GM23338 (cell line): Measurements from ENCODE around the gene HCN1. TPM values are rescaled to one million over a fixed set of nuclear protein-coding genes. Genes with fewer than 3 reads are reported as not detected.
A peak's percentile ranks its signal among the peaks of the same experiment; 100 is the strongest.

Experiments used
- ATAC-seq: fragments of 200-7000 bp; cut with Tn5 transposase; 3 replicates; pipeline ENCODE4 v1.9.1; 2020
- DNase-seq: peaks from one replicate; pipeline ENCODE4 v3.0.0-alpha.2; 2015; ENCODE audit warnings: low spot score
- H2AFZ ChIP-seq: fragments of 200-600 bp; sonication (generic); 2 replicates; pipeline ENCODE4 v1.8.0; 2016; ENCODE audit warnings: antibody characterized with exemption, mild to moderate bottlenecking, moderate library complexity
- H3F3A ChIP-seq: fragments of 200-600 bp; sonication (generic); replicated peaks from 2 replicates; pipeline ENCODE4 v1.8.0; 2017; ENCODE audit warnings: antibody characterized with exemption, mixed run types, low read depth
- H3K27ac ChIP-seq: fragments of 200-600 bp; sonication (generic); 2 replicates; pipeline ENCODE4 v1.6.1; 2016; ENCODE audit warnings: low read depth
- H3K27me3 ChIP-seq: fragments of 200-600 bp; sonication (generic); 2 replicates; pipeline ENCODE4 v1.8.0; 2016; ENCODE audit warnings: mild to moderate bottlenecking, mixed run types, moderate library complexity; ENCODE audit not compliant: insufficient read depth
- H3K36me3 ChIP-seq: fragments of 200-600 bp; sonication (generic); 2 replicates; pipeline ENCODE4 v1.8.0; 2016; ENCODE audit warnings: mild to moderate bottlenecking; ENCODE audit not compliant: insufficient read depth
- H3K4me1 ChIP-seq: fragments of 200-600 bp; sonication (generic); 2 replicates; pipeline ENCODE4 v1.8.0; 2016; ENCODE audit warnings: mild to moderate bottlenecking, moderate library complexity; ENCODE audit not compliant: insufficient read depth
- H3K4me2 ChIP-seq: fragments of 200-600 bp; sonication (generic); 2 replicates; pipeline ENCODE4 v1.7.1; 2017; ENCODE audit warnings: mixed run types
- H3K4me3 ChIP-seq: fragments of 200-600 bp; sonication (generic); 2 replicates; pipeline ENCODE4 v1.6.1; 2016; ENCODE audit warnings: mixed run types
- H3K79me2 ChIP-seq: fragments of 200-600 bp; sonication (generic); replicated peaks from 2 replicates; pipeline ENCODE4 v1.8.0; 2017; ENCODE audit warnings: mild to moderate bottlenecking; ENCODE audit not compliant: insufficient read depth
- H3K9me2 ChIP-seq: fragments of 200-600 bp; sonication (generic); 2 replicates; pipeline ENCODE4 v1.8.0; 2017; ENCODE audit not compliant: insufficient read depth
- H4K20me1 ChIP-seq: fragments of 200-600 bp; sonication (generic); replicated peaks from 2 replicates; pipeline ENCODE4 v1.8.0; 2017; ENCODE audit warnings: mild to moderate bottlenecking; ENCODE audit not compliant: insufficient read depth
- H3K27ac Mint-ChIP-seq: 2 replicates; pipeline ENCODE4 v1.8.0; 2020; ENCODE audit warnings: inconsistent platforms, mild to moderate bottlenecking, moderate library complexity, mixed read lengths
- H3K27me3 Mint-ChIP-seq: 3 replicates; pipeline ENCODE4 v1.8.0; 2022; ENCODE audit warnings: low read depth, mild to moderate bottlenecking, moderate library complexity, mixed read lengths, inconsistent platforms; ENCODE audit not compliant: insufficient read depth, poor library complexity
- H3K36me3 Mint-ChIP-seq: 3 replicates; pipeline ENCODE4 v1.8.0; 2021; ENCODE audit warnings: low read depth, mild to moderate bottlenecking, inconsistent platforms, moderate library complexity, mixed read lengths
- H3K4me1 Mint-ChIP-seq: 3 replicates; pipeline ENCODE4 v1.8.0; 2020; ENCODE audit warnings: mild to moderate bottlenecking, inconsistent platforms, mixed read lengths
- H3K4me3 Mint-ChIP-seq: 3 replicates; pipeline ENCODE4 v1.8.0; 2021; ENCODE audit warnings: moderate library complexity, mild to moderate bottlenecking, inconsistent platforms, mixed read lengths
- H3K9me3 Mint-ChIP-seq: 3 replicates; pipeline ENCODE4 v1.8.0; 2020; ENCODE audit warnings: moderate library complexity, mild to moderate bottlenecking, inconsistent platforms, mixed read lengths
- CREB1 ChIP-seq: fragments of 250-450 bp; sonication (Bioruptor Pico); IDR thresholded peaks from 2 replicates; pipeline ENCODE4 v1.5.0; 2020; ENCODE audit warnings: low read depth, mild to moderate bottlenecking, moderate library complexity
- CTCF ChIP-seq, 2 experiments: fragments of 200-600 bp in 1 of 2; sonication (generic) in 1 of 2; conservative IDR thresholded peaks; 2 replicates each; pipeline versions ENCODE4 v1.5.1 to v1.6.1; 2016 to 2017; ENCODE audit warnings: antibody characterized with exemption in 2 of 2, low read depth in 2 of 2, mild to moderate bottlenecking in 2 of 2, moderate library complexity in 1 of 2
- ETS1 ChIP-seq: IDR thresholded peaks from 2 replicates; pipeline ENCODE4 v1.6.1; 2016; ENCODE audit warnings: antibody characterized with exemption
- EZH2 ChIP-seq: fragments of 200-600 bp; sonication (generic); IDR thresholded peaks from one replicate; pipeline ENCODE4 v1.8.0; 2017; ENCODE audit warnings: antibody characterized with exemption, mild to moderate bottlenecking, low read depth; ENCODE audit not compliant: unreplicated experiment
- NANOG ChIP-seq: IDR thresholded peaks from 2 replicates; pipeline ENCODE4 v1.6.1; 2016; ENCODE audit warnings: antibody characterized with exemption, borderline replicate concordance
- REST ChIP-seq: IDR thresholded peaks from one replicate; pipeline ENCODE4 v1.6.1; 2018; ENCODE audit warnings: antibody characterized with exemption; ENCODE audit not compliant: unreplicated experiment
- STAT1 ChIP-seq: IDR thresholded peaks from one replicate; pipeline ENCODE4 v1.6.1; 2016; ENCODE audit warnings: antibody characterized with exemption; ENCODE audit not compliant: unreplicated experiment
- ZNF114 ChIP-seq: fragments of 250-450 bp; sonication (Bioruptor Pico); IDR thresholded peaks from 2 replicates; pipeline ENCODE4 v1.5.0; 2020; ENCODE audit warnings: mild to moderate bottlenecking, moderate library complexity
- ZNF331 ChIP-seq: fragments of 250-450 bp; sonication (Bioruptor Pico); IDR thresholded peaks from 2 replicates; pipeline ENCODE4 v1.5.0; 2020; ENCODE audit warnings: low read depth, mild to moderate bottlenecking, moderate library complexity
- polyA plus RNA-seq: library from polyadenylated mRNA; unstranded; fragments of >200 nt; fragmentation: Nextera tagmentation; extraction: Ambion mirVana; gene quantifications from 2 replicates; pipeline ENCODE4 v1.2.1, GENCODE V29; 2016
- total RNA-seq: library from RNA; depleted of rRNA; stranded (reverse); fragments of >200 nt; shearing (Covaris generic); gene quantifications from 2 replicates; pipeline ENCODE4 v1.2.3, GENCODE V29; 2014

HCN1 gene
- total and polyA plus RNA-seq, 2 experiments from 2014 or later: 2.8 to 6.9 TPM

- no peak for TF ChIP-seq ZNF331 (CRISPR knock-in tag)
- TF ChIP-seq NANOG: no peak
- TF ChIP-seq ZNF114 (CRISPR knock-in tag): no peak
Observed at GRCh38 chr5:45694971-45695803, 993 bp downstream of the HCN1 start (continued).

GRCh38 chr5:45694255-45694814 lies 1.8 kb downstream of the HCN1 start:
- Mint-ChIP-seq H3K36me3 (no peaks in the 10 kb centered on the region), H3K9me3 (no peaks in the 10 kb centered on the region; the same call in 2 of the 3 replicates), H3K4me3 (peak overlapping the region; percentile 77), H3K4me1 (peaks cover 37% of the 10 kb centered on the region), H3K27me3 (peaks cover 13% of the 10 kb centered on the region), H3K27ac (no peak overlapping the region)
- TF ChIP-seq CTCF (conservative IDR thresholded peaks at IDR 0.05; ENCODE audit: low read depth in 2 of 2) (no peak), REST (peak; percentile 79)
- Histone ChIP-seq H3K36me3 (no peaks in the 10 kb centered on the region), H3K79me2 (peaks cover 13% of the 10 kb centered on the region), H3K4me2 (peak overlapping the region; percentile 85), H3K27ac (no peak overlapping the region), H2AFZ (no peak overlapping the region), H3K9me2 (no peaks in the 10 kb centered on the region), H4K20me1 (no peaks in the 10 kb centered on the region), H3K27me3 (peaks cover 10% of the 10 kb centered on the region), H3K4me3 (peak overlapping the region; percentile 66), H3F3A (no peaks in the 10 kb centered on the region), H3K4me1 (peaks cover 11% of the 10 kb centered on the region; the same call in 1 of the 2 replicates)
- ATAC-seq: no peak
- DNase-seq: peak; percentile 37

GRCh38 chr5:45692481-45692880 lies 3.7 kb downstream of the HCN1 start:
- H3K27me3 ChIP-seq: peaks cover 10% of the 10 kb centered on the region
- peaks cover 13% of the 10 kb centered on the region for H3K27me3 Mint-ChIP-seq
- TF ChIP-seq EZH2: no peak
- no peak for TF ChIP-seq ZNF114 (CRISPR knock-in tag)
- TF ChIP-seq ZNF331 (CRISPR knock-in tag): no peak
- no peak for TF ChIP-seq STAT1
- TF ChIP-seq REST: no peak
- no peak for TF ChIP-seq NANOG
- TF ChIP-seq CREB1 (CRISPR knock-in tag): no peak
- no peak for TF ChIP-seq ETS1

More at GRCh38 chr5:45692481-45692880, 3.7 kb downstream of the HCN1 start:
- no peaks in the 10 kb centered on the region; the same call in 2 of the 3 replicates for H3K9me3 Mint-ChIP-seq
- no peaks in the 10 kb centered on the region for H3K9me2 ChIP-seq
- H3K27ac Mint-ChIP-seq: no peak overlapping the region
- H3K4me2 ChIP-seq: no peak overlapping the region
- H2AFZ ChIP-seq: no peak overlapping the region
- peaks cover 7% of the 10 kb centered on the region; the same call in 1 of the 2 replicates for H3K4me1 ChIP-seq
- H3K79me2 ChIP-seq: peaks cover 14% of the 10 kb centered on the region
- peak; percentile 5; the same call in 2 of the 3 replicates for ATAC-seq
- peaks cover 34% of the 10 kb centered on the region for H3K4me1 Mint-ChIP-seq
- H3K4me3 Mint-ChIP-seq: no peak overlapping the region
- no peaks in the 10 kb centered on the region for H3K36me3 Mint-ChIP-seq
- H3K4me3 ChIP-seq: no peak overlapping the region
- H4K20me1 ChIP-seq: no peaks in the 10 kb centered on the region
- no peak overlapping the region for H3K27ac ChIP-seq
- peak; percentile 36 for DNase-seq
- no peaks in the 10 kb centered on the region for H3K36me3 ChIP-seq
- no peaks in the 10 kb centered on the region for H3F3A ChIP-seq
